Fibroblast of lung (primary cell): ENCODE results near the gene CD3G.

Experiments
- EZH2 ChIP-seq: IDR thresholded peaks from 2 replicates; pipeline ENCODE4 v1.5.1; 2012; ENCODE audit warnings: low read length, control low read depth, mild to moderate bottlenecking; ENCODE audit errors: missing control alignments
- TF ChIP-seq, protein P1 (sequence below), 2 donors: IDR thresholded peaks in 1 of 2; conservative IDR thresholded peaks in 1 of 2; 1 replicate in 1 of 2; 2 replicates in 1 of 2; pipeline ENCODE4 v1.5.1; 2011 to 2012; ENCODE audit warnings: low read length in 2 of 2, control low read depth in 1 of 2, inconsistent platforms in 1 of 2, low read depth in 1 of 2, mild to moderate bottlenecking in 1 of 2

DNA sequence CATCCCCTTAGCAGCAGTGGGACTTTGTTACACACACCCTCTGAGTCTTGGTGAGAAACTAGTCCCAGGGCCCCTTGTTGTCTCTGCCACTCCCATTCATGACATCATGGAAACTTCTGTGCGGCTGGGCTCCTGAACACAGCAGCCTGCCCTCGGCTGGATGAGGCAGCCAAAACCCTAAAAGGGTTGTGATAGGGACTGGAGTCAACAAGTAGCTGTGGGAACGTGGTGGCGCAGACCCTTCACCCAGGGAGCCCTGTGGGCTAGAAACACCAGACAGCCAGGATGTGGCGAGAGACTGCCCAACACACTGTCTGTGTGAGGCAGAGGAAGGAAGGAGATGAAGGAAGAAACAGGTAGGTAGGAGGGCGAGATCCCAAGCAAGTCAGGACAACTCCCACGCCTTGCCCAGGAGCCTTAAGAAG lies 5.5 kb upstream of the CD3G start:
- TF ChIP-seq, protein P1, sequence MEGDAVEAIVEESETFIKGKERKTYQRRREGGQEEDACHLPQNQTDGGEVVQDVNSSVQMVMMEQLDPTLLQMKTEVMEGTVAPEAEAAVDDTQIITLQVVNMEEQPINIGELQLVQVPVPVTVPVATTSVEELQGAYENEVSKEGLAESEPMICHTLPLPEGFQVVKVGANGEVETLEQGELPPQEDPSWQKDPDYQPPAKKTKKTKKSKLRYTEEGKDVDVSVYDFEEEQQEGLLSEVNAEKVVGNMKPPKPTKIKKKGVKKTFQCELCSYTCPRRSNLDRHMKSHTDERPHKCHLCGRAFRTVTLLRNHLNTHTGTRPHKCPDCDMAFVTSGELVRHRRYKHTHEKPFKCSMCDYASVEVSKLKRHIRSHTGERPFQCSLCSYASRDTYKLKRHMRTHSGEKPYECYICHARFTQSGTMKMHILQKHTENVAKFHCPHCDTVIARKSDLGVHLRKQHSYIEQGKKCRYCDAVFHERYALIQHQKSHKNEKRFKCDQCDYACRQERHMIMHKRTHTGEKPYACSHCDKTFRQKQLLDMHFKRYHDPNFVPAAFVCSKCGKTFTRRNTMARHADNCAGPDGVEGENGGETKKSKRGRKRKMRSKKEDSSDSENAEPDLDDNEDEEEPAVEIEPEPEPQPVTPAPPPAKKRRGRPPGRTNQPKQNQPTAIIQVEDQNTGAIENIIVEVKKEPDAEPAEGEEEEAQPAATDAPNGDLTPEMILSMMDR (conservative IDR thresholded peaks at IDR 0.05 in 1 of 2, IDR thresholded peaks at IDR 0.05 in 1 of 2; ENCODE audit: low read depth in 1 of 2, low read length in 2 of 2): no peak
- no peak for TF ChIP-seq EZH2
